Prostate gland (tissue), 2 donors: ENCODE data around the gene ARAP3. TPM values are rescaled to one million over a fixed set of nuclear protein-coding genes. Genes with fewer than 3 reads are reported as not detected.

Source experiments
- DNase-seq: peaks from one replicate; pipeline ENCODE4 v3.0.0-alpha.2; 2019; ENCODE audit warnings: low spot score
- H3K27ac ChIP-seq, 2 donors: fragments of 200-600 bp; sonication (generic); 2 replicates each; pipeline ENCODE4 v1.5.1; 2017 to 2019
- H3K27me3 ChIP-seq: fragments of 200-600 bp; sonication (generic); replicated peaks from 2 replicates; pipeline ENCODE4 v1.5.1; 2019; ENCODE audit not compliant: insufficient read depth
- H3K36me3 ChIP-seq, 2 donors: fragments of 200-600 bp; sonication (generic); 1 replicate in 1 of 2; 2 replicates in 1 of 2; pipeline versions ENCODE4 v1.5.1 to v1.8.1; 2017 to 2019
- H3K4me1 ChIP-seq: fragments of 200-600 bp; sonication (generic); replicated peaks from 2 replicates; pipeline ENCODE4 v1.5.1; 2019
- H3K4me3 ChIP-seq, 2 donors: fragments of 200-600 bp; sonication (generic); 2 replicates each; pipeline ENCODE4 v1.5.1; 2017 to 2019
- H3K9me3 ChIP-seq: fragments of 200-600 bp; sonication (generic); 2 replicates; pipeline ENCODE4 v1.5.1; 2017
- POLR2A ChIP-seq: fragments of 450-650 bp; IDR thresholded peaks from one replicate; pipeline ENCODE4 v1.6.1; 2016; ENCODE audit warnings: antibody characterized with exemption, mild to moderate bottlenecking
- POLR2AphosphoS5 ChIP-seq: sonication (generic); formaldehyde crosslinking; IDR thresholded peaks from one replicate; pipeline ENCODE4 v1.6.1; 2017; ENCODE audit warnings: antibody characterized with exemption
- WGBS: methylation state at CpG from one replicate; pipeline ENCODE4 v1.1.5; 2018; 5-methylcytosine and 5-hydroxymethylcytosine counted together
- intact Hi-C: fragments of 100-400 bp; cut with DNase I; formaldehyde crosslinking; loops from one replicate; pipeline ENCODE4 v1.14.2; 2022
- total RNA-seq, 2 donors: library from RNA; depleted of rRNA; stranded (reverse); fragments of >200 nt; gene quantifications; one replicate each; pipeline ENCODE4 v1.1.0, GENCODE V29; 2016
- TF ChIP-seq, protein P1 (sequence below), 4 experiments: fragments of 200-600 bp in 2 of 4; fragments of 450-650 bp in 2 of 4; sonication (generic) in 2 of 4; IDR thresholded peaks; 1 replicate in 3 of 4; 2 replicates in 1 of 4; pipeline ENCODE4 v1.5.1; 2016 to 2019; ENCODE audit warnings: antibody characterized with exemption in 4 of 4, mild to moderate bottlenecking in 2 of 4, moderate library complexity in 2 of 4

ARAP3 gene
- total RNA-seq, 2 donors from 2014 or later: 4.0 to 8.4 TPM

DNA sequence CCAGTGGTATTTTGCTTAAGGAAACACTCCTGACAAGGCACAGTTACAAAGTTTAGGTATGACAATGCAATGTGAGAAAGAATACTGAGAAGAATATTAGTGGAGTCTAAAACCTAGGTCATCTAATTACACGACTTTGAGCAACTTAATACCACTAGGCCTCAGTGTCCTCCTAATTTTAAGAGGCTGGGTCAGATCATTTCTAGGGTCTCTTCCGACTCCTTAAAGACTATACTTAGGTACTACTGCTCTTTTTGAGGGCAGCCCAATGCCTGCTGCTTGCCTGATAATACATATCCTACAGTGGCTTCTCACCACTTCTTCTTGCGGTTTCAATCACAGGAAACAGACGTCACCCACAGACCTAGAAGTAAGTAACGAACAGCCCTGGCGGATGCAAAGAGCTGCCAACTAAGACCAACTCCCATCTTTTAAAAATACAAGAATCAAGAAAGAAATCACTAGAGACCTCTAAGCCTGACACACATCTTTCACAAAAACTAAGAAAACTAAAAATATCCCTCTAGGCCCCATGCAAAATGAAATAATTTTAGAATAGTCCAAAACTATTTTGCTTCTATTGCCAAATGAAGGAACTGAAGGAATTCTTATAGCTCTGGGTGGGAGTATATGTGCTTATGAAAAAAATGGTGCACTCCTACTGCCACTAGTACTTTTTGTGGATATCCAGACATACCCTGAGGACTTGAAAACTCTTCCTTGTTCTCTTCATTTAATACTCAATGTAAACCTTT lies 76.3 kb downstream of the ARAP3 start:
- Histone ChIP-seq H3K36me3 (no peaks in the 10 kb centered on the region), H3K4me3 (no peak overlapping the region), H3K27me3 (no peaks in the 10 kb centered on the region), H3K9me3 (no peaks in the 10 kb centered on the region), H3K27ac (no peak overlapping the region), H3K4me1 (no peaks in the 10 kb centered on the region)
- TF ChIP-seq, protein P1, sequence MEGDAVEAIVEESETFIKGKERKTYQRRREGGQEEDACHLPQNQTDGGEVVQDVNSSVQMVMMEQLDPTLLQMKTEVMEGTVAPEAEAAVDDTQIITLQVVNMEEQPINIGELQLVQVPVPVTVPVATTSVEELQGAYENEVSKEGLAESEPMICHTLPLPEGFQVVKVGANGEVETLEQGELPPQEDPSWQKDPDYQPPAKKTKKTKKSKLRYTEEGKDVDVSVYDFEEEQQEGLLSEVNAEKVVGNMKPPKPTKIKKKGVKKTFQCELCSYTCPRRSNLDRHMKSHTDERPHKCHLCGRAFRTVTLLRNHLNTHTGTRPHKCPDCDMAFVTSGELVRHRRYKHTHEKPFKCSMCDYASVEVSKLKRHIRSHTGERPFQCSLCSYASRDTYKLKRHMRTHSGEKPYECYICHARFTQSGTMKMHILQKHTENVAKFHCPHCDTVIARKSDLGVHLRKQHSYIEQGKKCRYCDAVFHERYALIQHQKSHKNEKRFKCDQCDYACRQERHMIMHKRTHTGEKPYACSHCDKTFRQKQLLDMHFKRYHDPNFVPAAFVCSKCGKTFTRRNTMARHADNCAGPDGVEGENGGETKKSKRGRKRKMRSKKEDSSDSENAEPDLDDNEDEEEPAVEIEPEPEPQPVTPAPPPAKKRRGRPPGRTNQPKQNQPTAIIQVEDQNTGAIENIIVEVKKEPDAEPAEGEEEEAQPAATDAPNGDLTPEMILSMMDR (IDR thresholded peaks at IDR 0.05): no peak
- TF ChIP-seq POLR2A: no peak
- TF ChIP-seq POLR2AphosphoS5: no peak
- intact Hi-C loops: no loop called here
- WGBS: 88% methylated on average over 6 of the region's 6 CpGs
- no peak for DNase-seq

DNA sequence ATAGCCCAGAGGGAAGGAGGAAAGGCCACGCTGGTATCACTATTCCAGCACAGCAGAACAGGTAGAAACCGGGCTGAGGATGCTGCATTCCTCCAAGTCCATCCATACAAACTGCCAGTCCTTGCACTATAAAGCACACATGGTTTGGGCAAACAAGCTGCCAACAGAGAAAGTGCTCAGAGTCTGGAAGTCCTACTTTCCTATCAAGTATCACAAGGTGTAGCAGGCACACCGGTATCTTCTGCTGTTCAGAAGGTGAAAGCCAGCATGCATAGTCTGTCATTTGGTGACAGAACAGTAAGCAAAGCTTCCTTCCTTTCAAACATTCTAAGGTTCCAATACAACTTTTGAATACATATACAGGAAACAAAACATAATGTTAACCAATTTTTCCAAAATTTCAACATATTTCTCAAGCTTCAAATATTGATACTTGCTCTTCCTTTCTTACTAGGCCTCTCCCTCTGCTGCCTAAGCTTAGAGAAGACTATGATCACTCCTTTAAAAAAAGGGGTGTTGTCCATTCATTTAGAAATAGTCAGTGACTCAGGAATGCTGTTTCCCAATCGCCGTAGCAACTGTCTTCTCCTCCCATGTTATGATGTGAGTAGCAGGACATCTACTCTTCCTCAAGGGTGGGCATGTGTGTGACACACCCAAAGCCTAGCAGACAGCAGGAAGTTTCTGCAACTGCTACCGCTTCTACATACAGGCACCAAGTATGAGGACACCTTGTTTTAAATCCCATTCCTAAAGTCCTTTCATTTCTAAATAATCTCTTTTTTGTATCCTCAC lies 77.9 kb downstream of the ARAP3 start:
- H3K4me1 ChIP-seq: no peaks in the 10 kb centered on the region

More for the DNA sequence above, 77.9 kb downstream of the ARAP3 start:
- no peak for TF ChIP-seq POLR2AphosphoS5
- no peak for TF ChIP-seq POLR2A
- TF ChIP-seq, protein P1 (IDR thresholded peaks at IDR 0.05): no peak
- 68% methylated on average over 6 of the region's 6 CpGs for WGBS
- intact Hi-C loops: no loop called here
- no peak overlapping the region for H3K4me3 ChIP-seq
- no peak overlapping the region for H3K27ac ChIP-seq
- H3K36me3 ChIP-seq: no peaks in the 10 kb centered on the region
- H3K27me3 ChIP-seq: no peaks in the 10 kb centered on the region
- no peak for DNase-seq
- no peaks in the 10 kb centered on the region for H3K9me3 ChIP-seq

Other genes starting within 250 kb of the ARAP3 start
- 10 to 100 TPM; 27.6 to 55.3 TPM for gene PCDHGC3, start 206.3 kb downstream of the ARAP3 start, total RNA-seq
- gene PCDHGC4, start 197.2 kb downstream of the ARAP3 start, total RNA-seq: 1 to 10 TPM; 3.8 to 4.1 TPM
- 1 to 10 TPM in 1 of 2 donors, under 1 TPM in 1; 0.96 to 2.7 TPM for gene PCDHGC5, start 193.1 kb downstream of the ARAP3 start, total RNA-seq
- gene DIAPH1, start 63.2 kb downstream of the ARAP3 start, total RNA-seq: 10 to 100 TPM; 34.8 to 57.7 TPM
- 10 to 100 TPM; 54.9 to 74.6 TPM for gene HDAC3, start 45.4 kb downstream of the ARAP3 start, total RNA-seq
- gene RELL2, start 45.2 kb downstream of the ARAP3 start, total RNA-seq: 1 to 10 TPM; 3.9 to 7.2 TPM
- gene FCHSD1, start 30.8 kb downstream of the ARAP3 start, total RNA-seq: 10 to 100 TPM; 24.9 to 30.2 TPM
- 10 to 100 TPM; 49.2 to 81.1 TPM for gene PCDH1, start 196.2 kb upstream of the ARAP3 start, total RNA-seq
- gene DELE1, start 241.6 kb upstream of the ARAP3 start, total RNA-seq: 10 to 100 TPM; 66.7 to 98.1 TPM